DND-41 (cell line): ENCODE results near the gene GHRL.

ENCODE experiments used
- ATAC-seq: fragments of 200-7000 bp; cut with Tn5 transposase; 3 replicates; pipeline ENCODE4 v1.9.1; 2021; ENCODE audit warnings: low read depth; ENCODE audit not compliant: insufficient read depth
- DNase-seq: peaks from one replicate; pipeline ENCODE4 v3.0.0-alpha.2; 2020
- H2AFZ ChIP-seq: 2 replicates; pipeline ENCODE4 v1.6.0; 2012; ENCODE audit warnings: low read depth, low read length
- H3K27ac ChIP-seq: 2 replicates; pipeline ENCODE4 v1.5.1; 2012; ENCODE audit warnings: low read length, inconsistent platforms
- H3K27me3 ChIP-seq: fragments of 200-600 bp; sonication (generic); 2 replicates; pipeline ENCODE4 v1.6.0; 2012; ENCODE audit warnings: low read length, mild to moderate bottlenecking, inconsistent platforms; ENCODE audit not compliant: insufficient read depth, poor library complexity
- H3K36me3 ChIP-seq: 2 replicates; pipeline ENCODE4 v1.5.1; 2012; ENCODE audit warnings: low read length, inconsistent platforms; ENCODE audit not compliant: insufficient read depth
- H3K4me1 ChIP-seq: 2 replicates; pipeline ENCODE4 v1.5.1; 2012; ENCODE audit warnings: mild to moderate bottlenecking, low read length; ENCODE audit not compliant: insufficient read depth
- H3K4me2 ChIP-seq: 2 replicates; pipeline ENCODE4 v1.6.0; 2012; ENCODE audit warnings: mild to moderate bottlenecking, moderate library complexity, low read length, inconsistent platforms; ENCODE audit not compliant: insufficient read depth
- H3K4me3 ChIP-seq, 2 experiments: fragments of 200-600 bp in 1 of 2; shearing (Covaris generic) in 1 of 2; 2 replicates each; pipeline ENCODE4 v1.5.1; 2012 to 2016; ENCODE audit warnings: inconsistent platforms in 2 of 2, low read length in 2 of 2, mild to moderate bottlenecking in 2 of 2, low read depth in 1 of 2, moderate library complexity in 1 of 2
- H3K79me2 ChIP-seq: 2 replicates; pipeline ENCODE4 v1.6.0; 2012; ENCODE audit warnings: low read length, inconsistent platforms; ENCODE audit not compliant: insufficient read depth
- H3K9ac ChIP-seq: 2 replicates; pipeline ENCODE4 v1.6.0; 2012; ENCODE audit warnings: low read depth, mild to moderate bottlenecking, inconsistent platforms, low read length, moderate library complexity
- H3K9me3 ChIP-seq: 2 replicates; pipeline ENCODE4 v1.5.1; 2012; ENCODE audit warnings: low read length, moderate library complexity, mild to moderate bottlenecking, inconsistent platforms; ENCODE audit not compliant: insufficient read depth, severe bottlenecking
- H4K20me1 ChIP-seq: 2 replicates; pipeline ENCODE4 v1.6.0; 2012; ENCODE audit warnings: low read length; ENCODE audit not compliant: insufficient read depth
- CTCF ChIP-seq: IDR thresholded peaks from 2 replicates; pipeline ENCODE4 v1.5.1; 2012; ENCODE audit warnings: borderline replicate concordance, low read length, moderate library complexity, mild to moderate bottlenecking; ENCODE audit not compliant: poor library complexity, severe bottlenecking; ENCODE audit errors: extremely low read depth
- EZH2 ChIP-seq: IDR thresholded peaks from 3 replicates; pipeline ENCODE4 v1.6.1; 2012; ENCODE audit warnings: borderline replicate concordance, low read depth, mild to moderate bottlenecking, moderate library complexity, low read length, inconsistent platforms; ENCODE audit not compliant: severe bottlenecking

GHRL gene

GRCh38 chr3:10244009-10244408 lies 48.7 kb downstream of the GHRL start:
- Histone ChIP-seq H3K27me3 (no peaks in the 10 kb centered on the region), H3K27ac (peak overlapping the region; percentile 13), H2AFZ (no peak overlapping the region), H3K4me1 (peaks cover 44% of the 10 kb centered on the region), H3K4me3 (no peak overlapping the region), H4K20me1 (peaks cover 2% of the 10 kb centered on the region; the same call in 1 of the 2 replicates), H3K4me2 (no peak overlapping the region), H3K36me3 (peaks cover 2% of the 10 kb centered on the region; the same call in 1 of the 2 replicates), H3K79me2 (peaks cover 11% of the 10 kb centered on the region), H3K9ac (no peak overlapping the region), H3K9me3 (peaks cover 13% of the 10 kb centered on the region)
- DNase-seq = no peak
- ATAC-seq = no peak
- TF ChIP-seq CTCF (no peak), EZH2 (no peak)

GRCh38 chr3:10242182-10243065 lies 50.3 kb downstream of the GHRL start:
- DNase-seq (peak; percentile 86), ATAC-seq (peak; percentile 100)
- H3K27me3 ChIP-seq = no peaks in the 10 kb centered on the region
- H2AFZ ChIP-seq = peak overlapping the region; percentile 53
- H3K9ac ChIP-seq = peak overlapping the region; percentile 45
- H3K4me2 ChIP-seq = peak overlapping the region; percentile 54
- H4K20me1 ChIP-seq = no peaks in the 10 kb centered on the region
- peak overlapping the region; percentile 85 for H3K27ac ChIP-seq
- peaks cover 13% of the 10 kb centered on the region for H3K9me3 ChIP-seq
- no peaks in the 10 kb centered on the region for H3K79me2 ChIP-seq
- H3K4me3 ChIP-seq = peak overlapping the region in 1 of 2 experiments; percentile 13; a peak in 1 of 4 replicates
- peaks cover 34% of the 10 kb centered on the region for H3K4me1 ChIP-seq
- TF ChIP-seq EZH2 (no peak), CTCF (no peak)
- H3K36me3 ChIP-seq = no peaks in the 10 kb centered on the region

- DNase-seq (no peak), ATAC-seq (no peak)
- no peaks in the 10 kb centered on the region for H3K79me2 ChIP-seq
- H4K20me1 ChIP-seq = no peaks in the 10 kb centered on the region
- no peaks in the 10 kb centered on the region for H3K27me3 ChIP-seq
- no peak overlapping the region for H2AFZ ChIP-seq
- H3K4me1 ChIP-seq = peaks cover 32% of the 10 kb centered on the region
- H3K9me3 ChIP-seq = peaks cover 8% of the 10 kb centered on the region
- H3K27ac ChIP-seq = peak overlapping the region; percentile 49; the same call in 1 of the 2 replicates
- no peak overlapping the region for H3K4me3 ChIP-seq
- no peaks in the 10 kb centered on the region for H3K36me3 ChIP-seq
- no peak overlapping the region for H3K4me2 ChIP-seq
- TF ChIP-seq CTCF (no peak), EZH2 (no peak)
- no peak overlapping the region for H3K9ac ChIP-seq
These were observed 51.9 kb downstream of the GHRL start for GRCh38 chr3:10240799-10241198.
